ENCODE data around the gene C10orf53. TPM values are rescaled to one million over a fixed set of nuclear protein-coding genes. Genes with fewer than 3 reads are reported as not detected.

The C10orf53 gene
- total RNA-seq, 1 experiment from 2014 or later: not detected

DNA sequence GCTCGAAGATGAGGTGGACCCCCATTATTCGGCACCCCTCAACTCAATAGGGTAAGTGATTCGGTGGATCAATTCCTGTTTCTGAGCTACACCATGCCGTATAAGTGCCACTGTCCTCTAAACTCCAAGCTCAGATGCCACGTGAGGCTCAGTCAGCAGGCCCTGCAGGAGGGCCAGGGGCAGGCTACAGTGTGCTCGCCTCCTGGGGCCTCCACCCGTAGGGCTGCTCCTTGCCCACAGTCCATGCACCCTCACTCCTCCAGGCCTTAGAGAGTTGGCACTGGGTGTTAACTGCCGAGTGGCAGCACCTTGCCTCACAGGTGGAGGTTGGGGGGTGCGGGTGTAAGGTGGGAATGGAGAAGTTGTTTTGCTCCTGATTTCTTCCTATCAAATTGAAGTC is 12.1 kb downstream of the C10orf53 start:
- no peak overlapping the region for H3K4me3 ChIP-seq (ENCODE audit: low read length)
- H3K9me2 ChIP-seq (replicated peaks; ENCODE audit: low read length): no peaks in the 10 kb centered on the region
- H3K4me1 ChIP-seq (ENCODE audit: insufficient read depth, low read length): no peaks in the 10 kb centered on the region
- H2AFZ ChIP-seq (ENCODE audit: low read length): no peak overlapping the region
- peaks cover 97% of the 10 kb centered on the region for H3K27me3 ChIP-seq (ENCODE audit: low read length)
- ATAC-seq (no peak; the same call in 1 of the 2 replicates), DNase-seq (no peak)
- H3F3A ChIP-seq (ENCODE audit: low read length, unreplicated experiment): no peaks in the 10 kb centered on the region
- no TSS peak for BruUV-seq (replicated peaks)
- no peak overlapping the region for H3K27ac ChIP-seq (ENCODE audit: low read length)
- POLR2A ChIA-PET (ENCODE audit: unreplicated experiment): no interaction called here
- no peaks in the 10 kb centered on the region for H4K20me1 ChIP-seq (ENCODE audit: low read length)
- TF ChIP-seq EZH2 (IDR thresholded peaks at IDR 0.05; ENCODE audit: low read length, unreplicated experiment): no peak
- no peak for TF ChIP-seq EZH2phosphoT487 (IDR thresholded peaks at IDR 0.05; ENCODE audit: borderline replicate concordance, low read length)
- TF ChIP-seq, protein P1, sequence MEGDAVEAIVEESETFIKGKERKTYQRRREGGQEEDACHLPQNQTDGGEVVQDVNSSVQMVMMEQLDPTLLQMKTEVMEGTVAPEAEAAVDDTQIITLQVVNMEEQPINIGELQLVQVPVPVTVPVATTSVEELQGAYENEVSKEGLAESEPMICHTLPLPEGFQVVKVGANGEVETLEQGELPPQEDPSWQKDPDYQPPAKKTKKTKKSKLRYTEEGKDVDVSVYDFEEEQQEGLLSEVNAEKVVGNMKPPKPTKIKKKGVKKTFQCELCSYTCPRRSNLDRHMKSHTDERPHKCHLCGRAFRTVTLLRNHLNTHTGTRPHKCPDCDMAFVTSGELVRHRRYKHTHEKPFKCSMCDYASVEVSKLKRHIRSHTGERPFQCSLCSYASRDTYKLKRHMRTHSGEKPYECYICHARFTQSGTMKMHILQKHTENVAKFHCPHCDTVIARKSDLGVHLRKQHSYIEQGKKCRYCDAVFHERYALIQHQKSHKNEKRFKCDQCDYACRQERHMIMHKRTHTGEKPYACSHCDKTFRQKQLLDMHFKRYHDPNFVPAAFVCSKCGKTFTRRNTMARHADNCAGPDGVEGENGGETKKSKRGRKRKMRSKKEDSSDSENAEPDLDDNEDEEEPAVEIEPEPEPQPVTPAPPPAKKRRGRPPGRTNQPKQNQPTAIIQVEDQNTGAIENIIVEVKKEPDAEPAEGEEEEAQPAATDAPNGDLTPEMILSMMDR (conservative IDR thresholded peaks at IDR 0.05; ENCODE audit: low read depth, low read length): no peak
- peaks cover 10% of the 10 kb centered on the region for H3K9me3 ChIP-seq (ENCODE audit: low read length)
- H3K4me2 ChIP-seq (ENCODE audit: low read length): no peak overlapping the region
- H3K79me2 ChIP-seq (ENCODE audit: low read length): no peaks in the 10 kb centered on the region
- no peaks in the 10 kb centered on the region for H3K36me3 ChIP-seq (ENCODE audit: low read depth, low read length)
- intact Hi-C loops (cut with micrococcal nuclease): no loop called here
- H3K9ac ChIP-seq (ENCODE audit: low read length): no peak overlapping the region
- CTCF ChIA-PET: no interaction called here

DNA sequence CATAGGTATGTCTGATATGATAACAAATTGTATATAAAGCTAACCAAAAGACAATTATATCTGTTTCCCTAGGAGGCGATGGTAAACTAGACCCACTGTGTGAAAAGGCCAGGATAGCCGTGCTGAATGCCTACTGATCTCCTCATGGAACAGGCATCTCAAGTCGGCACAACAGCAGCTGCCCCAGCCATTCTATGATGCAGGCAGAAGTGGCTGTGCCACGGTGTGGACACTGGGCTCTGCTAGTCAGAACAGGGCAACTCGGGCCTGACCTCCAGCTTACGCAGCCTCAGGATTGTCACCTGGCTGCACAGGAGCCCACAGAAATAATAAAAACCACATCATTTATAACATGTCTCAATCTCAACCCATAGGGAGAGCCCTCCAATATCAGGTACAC is 15.0 kb downstream of the C10orf53 start:
- ChIA-PET CTCF (no interaction called here), POLR2A (ENCODE audit: unreplicated experiment) (no interaction called here)
- H3K9ac ChIP-seq (ENCODE audit: low read length): no peak overlapping the region
- no peaks in the 10 kb centered on the region for H3K9me2 ChIP-seq (replicated peaks; ENCODE audit: low read length)
- H2AFZ ChIP-seq (ENCODE audit: low read length): no peak overlapping the region
- no peak overlapping the region for H3K4me2 ChIP-seq (ENCODE audit: low read length)
- H3F3A ChIP-seq (ENCODE audit: low read length, unreplicated experiment): no peaks in the 10 kb centered on the region
- H3K4me1 ChIP-seq (ENCODE audit: insufficient read depth, low read length): no peaks in the 10 kb centered on the region
- intact Hi-C loops (cut with micrococcal nuclease): no loop called here
- TF ChIP-seq, protein P1 (conservative IDR thresholded peaks at IDR 0.05; ENCODE audit: low read depth, low read length): no peak
- TF ChIP-seq EZH2phosphoT487 (IDR thresholded peaks at IDR 0.05; ENCODE audit: borderline replicate concordance, low read length) (no peak), EZH2 (IDR thresholded peaks at IDR 0.05; ENCODE audit: low read length, unreplicated experiment) (no peak)
- H3K27ac ChIP-seq (ENCODE audit: low read length): no peak overlapping the region
- H3K79me2 ChIP-seq (ENCODE audit: low read length): no peaks in the 10 kb centered on the region
- H3K36me3 ChIP-seq (ENCODE audit: low read depth, low read length): no peaks in the 10 kb centered on the region
- no TSS peak for BruUV-seq (replicated peaks)
- H4K20me1 ChIP-seq (ENCODE audit: low read length): no peaks in the 10 kb centered on the region
- DNase-seq: no peak
- H3K27me3 ChIP-seq (ENCODE audit: low read length): peaks cover 95% of the 10 kb centered on the region
- H3K4me3 ChIP-seq (ENCODE audit: low read length): no peak overlapping the region
- no peak for ATAC-seq
- H3K9me3 ChIP-seq (ENCODE audit: low read length): no peaks in the 10 kb centered on the region

DNA sequence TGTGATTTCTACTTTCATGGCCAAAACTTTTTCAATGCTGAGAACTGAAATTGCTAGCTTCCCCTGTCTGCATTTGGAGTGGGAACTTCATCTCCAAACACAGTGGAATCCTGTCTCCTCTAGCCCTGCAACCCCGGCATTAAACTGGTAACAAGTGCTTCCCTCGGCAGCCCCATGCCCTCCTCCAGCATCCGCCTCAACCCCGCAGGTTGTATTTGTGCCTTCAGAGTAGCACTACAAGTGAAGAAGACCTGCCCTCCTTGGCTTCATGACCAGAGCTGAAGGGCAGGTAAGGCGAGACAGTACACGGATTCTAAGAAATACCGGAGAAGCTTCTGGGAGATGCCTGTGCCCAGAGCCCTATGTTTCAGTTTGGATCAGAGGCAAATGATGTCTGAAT is 16.9 kb downstream of the C10orf53 start:
- intact Hi-C loops (cut with micrococcal nuclease): no loop called here
- H3K4me1 ChIP-seq (ENCODE audit: insufficient read depth, low read length): no peaks in the 10 kb centered on the region
- BruUV-seq (replicated peaks): no TSS peak
- H3K9ac ChIP-seq (ENCODE audit: low read length): no peak overlapping the region
- no peak overlapping the region for H3K4me3 ChIP-seq (ENCODE audit: low read length)
- H3K36me3 ChIP-seq (ENCODE audit: low read depth, low read length): no peaks in the 10 kb centered on the region
- H3K27me3 ChIP-seq (ENCODE audit: low read length): peaks cover 91% of the 10 kb centered on the region
- DNase-seq (no peak), ATAC-seq (no peak)
- H3K79me2 ChIP-seq (ENCODE audit: low read length): no peaks in the 10 kb centered on the region
- H3K4me2 ChIP-seq (ENCODE audit: low read length): no peak overlapping the region
- ChIA-PET CTCF (no interaction called here), POLR2A (ENCODE audit: unreplicated experiment) (no interaction called here)
- no peaks in the 10 kb centered on the region for H3K9me3 ChIP-seq (ENCODE audit: low read length)
- no peaks in the 10 kb centered on the region for H4K20me1 ChIP-seq (ENCODE audit: low read length)
- TF ChIP-seq EZH2phosphoT487 (IDR thresholded peaks at IDR 0.05; ENCODE audit: borderline replicate concordance, low read length) (peak; percentile 4; the same call in 1 of the 2 replicates), EZH2 (IDR thresholded peaks at IDR 0.05; ENCODE audit: low read length, unreplicated experiment) (no peak)
- no peak overlapping the region for H3K27ac ChIP-seq (ENCODE audit: low read length)
- H3F3A ChIP-seq (ENCODE audit: low read length, unreplicated experiment): no peaks in the 10 kb centered on the region
- H3K9me2 ChIP-seq (replicated peaks; ENCODE audit: low read length): no peaks in the 10 kb centered on the region
- H2AFZ ChIP-seq (ENCODE audit: low read length): no peak overlapping the region

Data from PC-3 (cell line).